GM12878 (cell line): ENCODE measurements around the gene FOXP1. TPM values are rescaled to one million over a fixed set of nuclear protein-coding genes. Genes with fewer than 3 reads are reported as not detected.

Source experiments
- ATAC-seq: fragments of 200-7000 bp; cut with Tn5 transposase; 3 replicates; pipeline ENCODE4 v1.9.1; 2020; ENCODE audit warnings: mild to moderate bottlenecking, moderate library complexity
- BruUV-seq: library from RNA; stranded (reverse); fragments of 400-500 nt; replicated peaks from 2 replicates; lab custom pipeline; 2021; lab: Mats Ljungman, UMichigan
- CTCF ChIA-PET: fragments of 300-600 bp; sonication (Branson Sonifier 250); formaldehyde crosslinking; extraction: SDS; loops from one replicate; lab custom pipeline; 2021; ENCODE audit warnings: inconsistent platforms; lab: Yijun Ruan, JAX
- POLR2A ChIA-PET: fragments of 350-600 bp; formaldehyde crosslinking; extraction: SDS; loops from one replicate; lab custom pipeline; 2021; ENCODE audit warnings: inconsistent platforms; lab: Charles Lee
- RAD21 ChIA-PET: fragments of 300-600 bp; sonication (Branson Sonifier 250); formaldehyde crosslinking; loops from one replicate; lab custom pipeline; 2023; ENCODE audit warnings: antibody characterized with exemption; ENCODE audit not compliant: unreplicated experiment; lab: Charles Lee
- SMC1A ChIA-PET: fragments of 300-600 bp; sonication (Branson Sonifier 250); formaldehyde crosslinking; loops from one replicate; lab custom pipeline; 2023; ENCODE audit not compliant: unreplicated experiment, uncharacterized antibody; lab: Charles Lee
- DNase-seq: peaks from one replicate; pipeline ENCODE4 v3.0.0-alpha.2; 2011; ENCODE audit warnings: low read depth, low spot score
- FAIRE-seq: peaks from 3 replicates; lab custom pipeline; 2011; peaks lifted over from hg19 to GRCh38; lab: Jason Lieb, UNC
- H2AFZ ChIP-seq: 2 replicates; pipeline ENCODE4 v1.6.0; 2011; ENCODE audit warnings: low read depth, low read length, control low read depth; ENCODE audit not compliant: control insufficient read depth
- H3K27ac ChIP-seq: 2 replicates; pipeline ENCODE4 v1.5.1; 2011; ENCODE audit warnings: control low read depth; ENCODE audit not compliant: control insufficient read depth, insufficient read depth
- H3K27me3 ChIP-seq, 2 experiments: replicated peaks in 1 of 2; 2 replicates each; pipeline versions ENCODE4 v1.6.0 to v1.6.1; 2011; ENCODE audit warnings: low read length in 1 of 2; ENCODE audit not compliant: control insufficient read depth in 2 of 2, insufficient read depth in 2 of 2
- H3K36me3 ChIP-seq, 2 experiments: 2 replicates each; pipeline ENCODE4 v1.5.1; 2011; ENCODE audit warnings: low read length in 1 of 2; ENCODE audit not compliant: control insufficient read depth in 2 of 2, insufficient read depth in 2 of 2
- H3K4me1 ChIP-seq: 2 replicates; pipeline ENCODE4 v1.6.1; 2011; ENCODE audit warnings: mild to moderate bottlenecking, low read length, moderate library complexity, mixed read lengths; ENCODE audit not compliant: control insufficient read depth, insufficient read depth
- H3K4me2 ChIP-seq: 2 replicates; pipeline ENCODE4 v1.6.0; 2011; ENCODE audit warnings: control low read depth; ENCODE audit not compliant: control insufficient read depth, insufficient read depth
- H3K4me3 ChIP-seq: fragments of 200-600 bp; sonication (generic); 2 replicates; pipeline ENCODE4 v1.5.1; 2016
- H3K79me2 ChIP-seq: 2 replicates; pipeline ENCODE4 v1.6.0; 2011; ENCODE audit warnings: low read length; ENCODE audit not compliant: control insufficient read depth, insufficient read depth
- H3K9ac ChIP-seq: 2 replicates; pipeline ENCODE4 v1.8.0; 2011; ENCODE audit warnings: low read length, control low read depth, mixed read lengths; ENCODE audit not compliant: control insufficient read depth, insufficient read depth
- H3K9me3 ChIP-seq: replicated peaks from 3 replicates; pipeline ENCODE4 v1.5.1; 2011; ENCODE audit warnings: mild to moderate bottlenecking, low read length; ENCODE audit not compliant: control insufficient read depth, insufficient read depth
- H4K20me1 ChIP-seq: 2 replicates; pipeline ENCODE4 v1.6.0; 2011; ENCODE audit not compliant: control insufficient read depth, insufficient read depth
- BMI1 ChIP-seq: fragments of 450-650 bp; IDR thresholded peaks from 2 replicates; pipeline ENCODE4 v1.6.1; 2016; ENCODE audit warnings: mild to moderate bottlenecking, moderate library complexity, borderline replicate concordance
- CBFB ChIP-seq: IDR thresholded peaks from 2 replicates; pipeline ENCODE4 v1.6.1; 2016; ENCODE audit warnings: antibody characterized with exemption, low read depth
- EZH2 ChIP-seq: IDR thresholded peaks from 2 replicates; pipeline ENCODE4 v1.6.1; 2012; ENCODE audit warnings: low read depth, mild to moderate bottlenecking, control low read depth, inconsistent platforms, low read length, borderline replicate concordance; ENCODE audit not compliant: control insufficient read depth
- FOS ChIP-seq: IDR thresholded peaks from 3 replicates; pipeline ENCODE4 v1.6.1; 2011; ENCODE audit warnings: borderline replicate concordance; ENCODE audit not compliant: insufficient read length; ENCODE audit errors: extremely low read depth
- FOXM1 ChIP-seq: IDR thresholded peaks from 2 replicates; pipeline ENCODE4 v1.6.1; 2012; ENCODE audit warnings: low read depth, mild to moderate bottlenecking, inconsistent platforms, low read length, moderate library complexity
- HCFC1 ChIP-seq: fragments of 150-350 bp; IDR thresholded peaks from 2 replicates; pipeline ENCODE4 v1.6.1; 2014; ENCODE audit warnings: low read length
- IRF4 ChIP-seq: IDR thresholded peaks from 2 replicates; pipeline ENCODE4 v1.6.1; 2011; ENCODE audit warnings: low read depth, low read length
- NBN ChIP-seq: fragments of 450-650 bp; IDR thresholded peaks from 2 replicates; pipeline ENCODE4 v1.6.1; 2016
- NFXL1 ChIP-seq: fragments of 450-650 bp; IDR thresholded peaks from 2 replicates; pipeline ENCODE4 v1.6.1; 2017; ENCODE audit warnings: antibody characterized with exemption, mild to moderate bottlenecking, borderline replicate concordance
- NR2F1 ChIP-seq: fragments of 450-650 bp; conservative IDR thresholded peaks from 2 replicates; pipeline ENCODE4 v1.6.1; 2017; ENCODE audit warnings: mild to moderate bottlenecking
- PAX5 ChIP-seq: IDR thresholded peaks from 2 replicates; pipeline ENCODE4 v1.6.1; 2011; ENCODE audit warnings: low read depth, low read length, borderline replicate concordance
- POLR2AphosphoS2 ChIP-seq: IDR thresholded peaks from 2 replicates; pipeline ENCODE4 v1.6.1; 2011; ENCODE audit warnings: low read depth, mild to moderate bottlenecking, low read length, improper control_type of control experiment, moderate library complexity
- RAD51 ChIP-seq: fragments of 450-650 bp; IDR thresholded peaks from 2 replicates; pipeline ENCODE4 v1.6.1; 2016; ENCODE audit warnings: moderate library complexity, mild to moderate bottlenecking, inconsistent platforms
- SKIL ChIP-seq: fragments of 450-650 bp; IDR thresholded peaks from 2 replicates; pipeline ENCODE4 v1.6.1; 2017; ENCODE audit warnings: mild to moderate bottlenecking, low read depth, inconsistent platforms; ENCODE audit not compliant: poor library complexity, severe bottlenecking
- SMAD1 ChIP-seq: fragments of 450-650 bp; IDR thresholded peaks from 2 replicates; pipeline ENCODE4 v1.6.1; 2018; ENCODE audit warnings: mild to moderate bottlenecking, low read depth; ENCODE audit not compliant: partially characterized antibody
- SRF ChIP-seq, 2 experiments: IDR thresholded peaks; 2 replicates each; pipeline ENCODE4 v1.6.1; 2011; ENCODE audit warnings: low read depth in 2 of 2, low read length in 2 of 2, mild to moderate bottlenecking in 1 of 2, moderate library complexity in 1 of 2
- ZBED1 ChIP-seq: IDR thresholded peaks from 2 replicates; pipeline ENCODE4 v1.6.1; 2016; ENCODE audit warnings: borderline replicate concordance
- ZNF207 ChIP-seq: fragments of 450-650 bp; IDR thresholded peaks from 2 replicates; pipeline ENCODE4 v1.6.1; 2014; ENCODE audit warnings: antibody characterized with exemption, mild to moderate bottlenecking, borderline replicate concordance
- ZNF24 ChIP-seq: fragments of 450-650 bp; IDR thresholded peaks from 2 replicates; pipeline ENCODE4 v1.6.1; 2017; ENCODE audit warnings: antibody characterized with exemption, mild to moderate bottlenecking
- ZNF384 ChIP-seq: IDR thresholded peaks from 2 replicates; pipeline ENCODE4 v1.6.1; 2012; ENCODE audit warnings: low read depth, mild to moderate bottlenecking, low read length, improper control_type of control experiment, borderline replicate concordance
- ZNF622 ChIP-seq: fragments of 450-650 bp; IDR thresholded peaks from 2 replicates; pipeline ENCODE4 v1.6.1; 2017; ENCODE audit warnings: mild to moderate bottlenecking, inconsistent platforms
- WGBS: methylation state at CpG from one replicate; pipeline ENCODE4 v1.1.6; 2016; ENCODE audit warnings: low lambda C conversion rate; ENCODE audit not compliant: insufficient replicate concordance, insufficient coverage; ENCODE audit errors: missing lambda C conversion rate; 5-methylcytosine and 5-hydroxymethylcytosine counted together
- in situ Hi-C: fragments of 300-500 bp; cut with MboI; formaldehyde crosslinking; loops from 9 replicates; pipeline ENCODE4 v1.14.3; 2018; ENCODE audit warnings: mixed read lengths
- intact Hi-C: fragments of 100-400 bp; cut with micrococcal nuclease; formaldehyde crosslinking; loops from one replicate; pipeline ENCODE4 v1.14.2; 2022; ENCODE audit not compliant: unreplicated experiment
- polyA plus RNA-seq, 11 experiments: library from polyadenylated mRNA; depleted of rRNA in 4 of 11; unstranded in 6 of 11; stranded (reverse) in 5 of 11; fragments of >200 nt; fragmentation: Nextera tagmentation in 4 of 11; fragmentation: Illumina TruSeq in 1 of 11; extraction: Ambion mirVana in 4 of 11; extraction: Trizol in 1 of 11; gene quantifications; 1 replicate in 1 of 11; 2 replicates in 10 of 11; pipeline versions ENCODE4 v1.2.1 to v1.2.3, GENCODE V29; 2011 to 2016; ENCODE audit warnings: inconsistent platforms in 2 of 11, missing spikeins in 2 of 11, low read depth in 1 of 11
- total RNA-seq, 4 experiments: library from RNA; depleted of rRNA in 3 of 4; stranded (reverse); fragments of >200 nt in 3 of 4; fragmentation: Illumina TruSeq in 1 of 4; extraction: Trizol in 1 of 4; gene quantifications; 2 replicates each; pipeline versions ENCODE4 v1.2.1 to v1.2.3, GENCODE V29; 2013 to 2021
- TF ChIP-seq, protein P1 (sequence below): IDR thresholded peaks from 2 replicates; pipeline ENCODE4 v1.6.1; 2011; ENCODE audit warnings: borderline replicate concordance, low read depth, mild to moderate bottlenecking, moderate library complexity, mixed read lengths, low read length; ENCODE audit not compliant: insufficient read depth; ENCODE audit errors: extremely low read length
- TF ChIP-seq, protein P2 (sequence below): IDR thresholded peaks from 2 replicates; pipeline ENCODE4 v1.6.1; 2012; ENCODE audit warnings: low read depth, low read length, improper control_type of control experiment

Gene FOXP1
- total and polyA plus RNA-seq, 10 of the 15 experiments (the other 5 are each of a cell fraction or from before 2014, with no cell fraction given) = 0.05 to 1.6 (median 0.20) TPM; not detected in 1

- no peak for TF ChIP-seq RAD51
- no peak for TF ChIP-seq EZH2
- TF ChIP-seq FOS = no peak
- TF ChIP-seq ZBED1 = no peak
- no peak for TF ChIP-seq ZNF207
- TF ChIP-seq, protein P1, sequence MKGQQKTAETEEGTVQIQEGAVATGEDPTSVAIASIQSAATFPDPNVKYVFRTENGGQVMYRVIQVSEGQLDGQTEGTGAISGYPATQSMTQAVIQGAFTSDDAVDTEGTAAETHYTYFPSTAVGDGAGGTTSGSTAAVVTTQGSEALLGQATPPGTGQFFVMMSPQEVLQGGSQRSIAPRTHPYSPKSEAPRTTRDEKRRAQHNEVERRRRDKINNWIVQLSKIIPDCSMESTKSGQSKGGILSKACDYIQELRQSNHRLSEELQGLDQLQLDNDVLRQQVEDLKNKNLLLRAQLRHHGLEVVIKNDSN = no peak
- TF ChIP-seq SRF (IDR thresholded peaks at IDR 0.05; ENCODE audit: low read depth in 2 of 2, low read length in 2 of 2) = no peak
- no peak for TF ChIP-seq NR2F1
- no peak for TF ChIP-seq HCFC1
- no peak for TF ChIP-seq FOXM1
These were observed 35.0 kb upstream of the FOXP1 start (continued) for GRCh38 chr3:71618538-71618937.

DNA sequence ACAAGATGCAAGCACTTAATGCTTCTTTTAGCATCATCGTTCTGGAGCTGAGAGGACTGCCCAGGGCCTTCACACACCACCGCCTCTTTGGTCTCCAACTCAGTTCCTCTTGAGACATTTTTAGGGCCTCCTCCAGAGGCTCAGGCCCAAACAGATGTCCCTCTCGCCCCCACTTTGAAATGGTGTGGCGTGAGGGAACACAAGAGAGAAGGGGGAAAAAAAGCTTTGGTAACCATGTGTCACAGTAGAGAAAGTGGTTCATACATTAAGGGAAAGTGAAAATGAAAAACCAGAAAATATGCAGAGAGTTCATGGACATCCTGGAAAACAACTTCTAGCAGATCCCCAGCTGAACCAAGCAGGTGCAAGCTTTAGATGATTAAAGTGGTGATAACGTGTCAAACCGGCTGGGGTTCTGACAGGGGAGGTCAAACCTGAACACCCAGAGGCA lies 33.1 kb upstream of the FOXP1 start:
- FAIRE-seq (no peak), DNase-seq (no peak), ATAC-seq (no peak)
- Histone ChIP-seq H3K4me3 (no peak overlapping the region), H3K4me2 (no peak overlapping the region), H3K27me3 (no peaks in the 10 kb centered on the region), H4K20me1 (no peaks in the 10 kb centered on the region), H2AFZ (no peak overlapping the region), H3K9me3 (no peaks in the 10 kb centered on the region; the same call in 2 of the 3 replicates), H3K4me1 (no peaks in the 10 kb centered on the region), H3K27ac (no peak overlapping the region), H3K36me3 (no peaks in the 10 kb centered on the region), H3K9ac (no peak overlapping the region), H3K79me2 (no peaks in the 10 kb centered on the region)
- RAD21 ChIA-PET = no interaction called here
- CTCF ChIA-PET = no interaction called here
- in situ Hi-C loops = no loop called here
- no TSS peak for BruUV-seq
- 11% methylated on average over 6 of the region's 6 CpGs for WGBS
- POLR2A ChIA-PET = no interaction called here
- SMC1A ChIA-PET = no interaction called here
- intact Hi-C loops = no loop called here
- TF ChIP-seq CBFB (no peak), POLR2AphosphoS2 (no peak), SRF (IDR thresholded peaks at IDR 0.05; ENCODE audit: low read depth in 2 of 2, low read length in 2 of 2) (no peak), SKIL (no peak), ZNF384 (no peak), NR2F1 (no peak), ZNF622 (no peak), BMI1 (no peak), RAD51 (no peak), IRF4 (no peak), NFXL1 (no peak), PAX5 (no peak), ZNF24 (no peak), NBN (no peak), SMAD1 (no peak)
- TF ChIP-seq, protein P2, sequence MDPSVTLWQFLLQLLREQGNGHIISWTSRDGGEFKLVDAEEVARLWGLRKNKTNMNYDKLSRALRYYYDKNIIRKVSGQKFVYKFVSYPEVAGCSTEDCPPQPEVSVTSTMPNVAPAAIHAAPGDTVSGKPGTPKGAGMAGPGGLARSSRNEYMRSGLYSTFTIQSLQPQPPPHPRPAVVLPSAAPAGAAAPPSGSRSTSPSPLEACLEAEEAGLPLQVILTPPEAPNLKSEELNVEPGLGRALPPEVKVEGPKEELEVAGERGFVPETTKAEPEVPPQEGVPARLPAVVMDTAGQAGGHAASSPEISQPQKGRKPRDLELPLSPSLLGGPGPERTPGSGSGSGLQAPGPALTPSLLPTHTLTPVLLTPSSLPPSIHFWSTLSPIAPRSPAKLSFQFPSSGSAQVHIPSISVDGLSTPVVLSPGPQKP = no peak
